SU-DHL-6 (cell line): Measurements from ENCODE around the gene IER5.

ENCODE experiments used
- H2AFZ ChIP-seq: fragments of 200-600 bp; sonication (generic); 2 replicates; pipeline ENCODE4 v1.6.1; 2014; ENCODE audit warnings: low read depth, mild to moderate bottlenecking, moderate library complexity, mixed read lengths, antibody characterized with exemption, low read length; ENCODE audit not compliant: severe bottlenecking
- H3F3A ChIP-seq: fragments of 200-600 bp; shearing (Covaris generic); 2 replicates; pipeline ENCODE4 v1.6.0; 2016; ENCODE audit warnings: antibody characterized with exemption, mild to moderate bottlenecking; ENCODE audit not compliant: insufficient read depth
- H3K27ac ChIP-seq: fragments of 200-600 bp; sonication (generic); 2 replicates; pipeline ENCODE4 v1.5.1; 2016; ENCODE audit warnings: low read depth, mild to moderate bottlenecking, low read length, moderate library complexity, mixed read lengths
- H3K27me3 ChIP-seq: fragments of 200-600 bp; sonication (generic), shearing (Covaris generic); 2 replicates; pipeline ENCODE4 v1.6.0; 2014; ENCODE audit warnings: mild to moderate bottlenecking, low read length
- H3K36me3 ChIP-seq: fragments of 200-600 bp; sonication (generic); 2 replicates; pipeline ENCODE4 v1.6.1; 2014; ENCODE audit warnings: mild to moderate bottlenecking, low read length, mixed read lengths
- H3K4me2 ChIP-seq: fragments of 300-600, 200-600 bp; shearing (Covaris generic), sonication (generic); 2 replicates; pipeline ENCODE4 v1.6.0; 2014; ENCODE audit warnings: low read length, low read depth, mild to moderate bottlenecking; ENCODE audit not compliant: poor library complexity, severe bottlenecking
- H3K4me3 ChIP-seq: fragments of 200-600 bp; sonication (generic); 2 replicates; pipeline ENCODE4 v1.5.1; 2014; ENCODE audit warnings: antibody characterized with exemption, low read length, mild to moderate bottlenecking, mixed read lengths; ENCODE audit not compliant: insufficient read depth, poor library complexity, severe bottlenecking
- H3K79me2 ChIP-seq: fragments of 200-600 bp; sonication (generic); 2 replicates; pipeline ENCODE4 v1.6.1; 2014; ENCODE audit warnings: mild to moderate bottlenecking, low read length, moderate library complexity; ENCODE audit not compliant: insufficient read depth
- H3K9ac ChIP-seq: fragments of 200-600 bp; sonication (generic); 2 replicates; pipeline ENCODE4 v1.7.0; 2014; ENCODE audit warnings: mild to moderate bottlenecking, low read length
- H3K9me2 ChIP-seq: fragments of 200-600 bp; sonication (generic); replicated peaks from 2 replicates; pipeline ENCODE4 v1.6.1; 2014; ENCODE audit warnings: low read length; ENCODE audit not compliant: insufficient read depth
- H3K9me3 ChIP-seq: fragments of 200-600 bp; sonication (generic); 2 replicates; pipeline ENCODE4 v1.6.1; 2014; ENCODE audit warnings: low read length, mixed read lengths; ENCODE audit not compliant: insufficient read depth
- H4K20me1 ChIP-seq: fragments of 200-600 bp; sonication (generic); 2 replicates; pipeline ENCODE4 v1.6.1; 2014; ENCODE audit warnings: low read depth, mild to moderate bottlenecking, antibody characterized with exemption, low read length, moderate library complexity, mixed read lengths
- EZH2phosphoT487 ChIP-seq: fragments of 200-600 bp; sonication (generic), shearing (Covaris generic); conservative IDR thresholded peaks from 2 replicates; pipeline ENCODE4 v1.6.1; 2018; ENCODE audit warnings: mild to moderate bottlenecking, antibody characterized with exemption, low read length, moderate library complexity, mixed read lengths
- TF ChIP-seq, protein P1 (sequence below): fragments of 200-600 bp; sonication (generic); IDR thresholded peaks from one replicate; pipeline ENCODE4 v1.5.1; 2017; ENCODE audit warnings: antibody characterized with exemption, mild to moderate bottlenecking, low read length, moderate library complexity; ENCODE audit not compliant: insufficient read depth, poor library complexity, severe bottlenecking

IER5 gene

DNA sequence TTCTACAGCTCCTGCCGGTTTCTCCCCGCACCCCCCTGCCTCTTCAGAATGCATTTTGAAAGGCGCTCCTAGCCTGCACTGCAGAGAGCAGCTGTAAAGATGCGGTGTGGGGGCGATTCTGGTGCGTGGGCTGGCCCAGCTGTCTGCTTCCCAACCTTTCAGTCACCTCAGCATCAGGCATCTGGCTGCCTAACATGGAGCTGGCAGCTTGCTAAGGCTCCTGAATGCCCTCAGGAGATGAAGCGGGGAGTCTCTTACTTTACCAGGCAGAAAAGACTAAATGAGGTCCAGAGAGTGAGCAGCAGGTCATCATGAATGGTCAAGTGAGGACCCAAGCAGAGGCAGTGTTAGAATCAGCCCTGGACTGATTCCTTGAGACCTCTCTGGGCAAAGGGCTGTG is 8.7 kb downstream of the IER5 start:
- no peak for TF ChIP-seq EZH2phosphoT487
- TF ChIP-seq, protein P1, sequence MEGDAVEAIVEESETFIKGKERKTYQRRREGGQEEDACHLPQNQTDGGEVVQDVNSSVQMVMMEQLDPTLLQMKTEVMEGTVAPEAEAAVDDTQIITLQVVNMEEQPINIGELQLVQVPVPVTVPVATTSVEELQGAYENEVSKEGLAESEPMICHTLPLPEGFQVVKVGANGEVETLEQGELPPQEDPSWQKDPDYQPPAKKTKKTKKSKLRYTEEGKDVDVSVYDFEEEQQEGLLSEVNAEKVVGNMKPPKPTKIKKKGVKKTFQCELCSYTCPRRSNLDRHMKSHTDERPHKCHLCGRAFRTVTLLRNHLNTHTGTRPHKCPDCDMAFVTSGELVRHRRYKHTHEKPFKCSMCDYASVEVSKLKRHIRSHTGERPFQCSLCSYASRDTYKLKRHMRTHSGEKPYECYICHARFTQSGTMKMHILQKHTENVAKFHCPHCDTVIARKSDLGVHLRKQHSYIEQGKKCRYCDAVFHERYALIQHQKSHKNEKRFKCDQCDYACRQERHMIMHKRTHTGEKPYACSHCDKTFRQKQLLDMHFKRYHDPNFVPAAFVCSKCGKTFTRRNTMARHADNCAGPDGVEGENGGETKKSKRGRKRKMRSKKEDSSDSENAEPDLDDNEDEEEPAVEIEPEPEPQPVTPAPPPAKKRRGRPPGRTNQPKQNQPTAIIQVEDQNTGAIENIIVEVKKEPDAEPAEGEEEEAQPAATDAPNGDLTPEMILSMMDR = no peak
- Histone ChIP-seq H3K27me3 (no peaks in the 10 kb centered on the region), H3K79me2 (no peaks in the 10 kb centered on the region), H3K4me2 (no peak overlapping the region), H3K9ac (no peak overlapping the region), H2AFZ (no peak overlapping the region), H3K4me3 (no peak overlapping the region), H3K9me2 (no peaks in the 10 kb centered on the region), H4K20me1 (no peaks in the 10 kb centered on the region), H3K9me3 (no peaks in the 10 kb centered on the region), H3K27ac (no peak overlapping the region), H3F3A (no peaks in the 10 kb centered on the region), H3K36me3 (no peaks in the 10 kb centered on the region)

- H3K4me2 ChIP-seq = no peak overlapping the region
- H3F3A ChIP-seq = no peaks in the 10 kb centered on the region
- no peak overlapping the region for H3K27ac ChIP-seq
- no peak for TF ChIP-seq EZH2phosphoT487
- TF ChIP-seq, protein P1 = no peak
- H3K9ac ChIP-seq = no peak overlapping the region
- no peaks in the 10 kb centered on the region for H3K9me2 ChIP-seq
- H2AFZ ChIP-seq = no peak overlapping the region
- H3K4me3 ChIP-seq = no peak overlapping the region
- no peaks in the 10 kb centered on the region for H3K36me3 ChIP-seq
- H3K9me3 ChIP-seq = no peaks in the 10 kb centered on the region
- H3K27me3 ChIP-seq = no peaks in the 10 kb centered on the region
- H3K79me2 ChIP-seq = no peaks in the 10 kb centered on the region
- H4K20me1 ChIP-seq = no peaks in the 10 kb centered on the region
These were observed 10.9 kb downstream of the IER5 start for GRCh38 chr1:181099152-181100014.

GRCh38 chr1:181100015-181100905 is 11.8 kb downstream of the IER5 start:
- Histone ChIP-seq H3K9me2 (no peaks in the 10 kb centered on the region), H3F3A (no peaks in the 10 kb centered on the region), H3K4me2 (no peak overlapping the region), H3K79me2 (no peaks in the 10 kb centered on the region), H3K4me3 (no peak overlapping the region), H2AFZ (no peak overlapping the region), H3K9ac (no peak overlapping the region), H3K27me3 (no peaks in the 10 kb centered on the region), H3K36me3 (no peaks in the 10 kb centered on the region), H3K27ac (no peak overlapping the region), H3K9me3 (no peaks in the 10 kb centered on the region), H4K20me1 (no peaks in the 10 kb centered on the region)
- TF ChIP-seq, protein P1 = no peak
- TF ChIP-seq EZH2phosphoT487 = no peak
